WI38 (cell line): ENCODE data around the gene TCAP.
A peak's percentile ranks its signal among the peaks of the same experiment; 100 is the strongest.

Source experiments
- H3K4me3 ChIP-seq: 2 replicates; pipeline ENCODE4 v1.5.1; 2011; ENCODE audit warnings: low read depth, mild to moderate bottlenecking, control low read depth, low read length
- CTCF ChIP-seq: IDR thresholded peaks from 2 replicates; pipeline ENCODE4 v1.5.1; 2012; ENCODE audit warnings: low read depth, mild to moderate bottlenecking, control low read depth, low read length

Gene TCAP

DNA sequence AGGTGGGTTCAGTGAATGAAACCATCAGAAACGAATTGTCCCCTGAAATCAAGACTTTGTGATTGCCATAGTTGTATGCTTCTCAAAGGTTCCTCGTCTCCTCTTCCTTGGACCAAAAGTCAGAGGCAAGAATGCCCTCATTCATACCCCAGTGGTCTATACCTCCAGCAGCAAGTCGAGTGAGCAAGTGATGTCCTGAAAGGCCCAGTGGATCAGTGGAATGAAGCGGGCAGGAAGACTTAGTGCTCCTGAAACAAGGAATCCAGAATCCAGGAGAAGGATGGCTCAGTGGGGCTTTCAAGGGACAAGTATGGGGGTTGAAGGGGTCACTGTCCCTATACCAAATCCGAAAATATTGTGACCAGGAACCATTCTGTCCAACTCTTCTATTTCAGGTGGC, 29.4 kb downstream of the TCAP start:
- H3K4me3 ChIP-seq = no peak overlapping the region
- TF ChIP-seq CTCF = no peak

- no peak overlapping the region for H3K4me3 ChIP-seq
- TF ChIP-seq CTCF = no peak
Measured at GRCh38 chr17:39695089-39695474, 29.9 kb downstream of the TCAP start.

- H3K4me3 ChIP-seq = no peak overlapping the region
- no peak for TF ChIP-seq CTCF
Measured at GRCh38 chr17:39696731-39697130, 31.6 kb downstream of the TCAP start.

DNA sequence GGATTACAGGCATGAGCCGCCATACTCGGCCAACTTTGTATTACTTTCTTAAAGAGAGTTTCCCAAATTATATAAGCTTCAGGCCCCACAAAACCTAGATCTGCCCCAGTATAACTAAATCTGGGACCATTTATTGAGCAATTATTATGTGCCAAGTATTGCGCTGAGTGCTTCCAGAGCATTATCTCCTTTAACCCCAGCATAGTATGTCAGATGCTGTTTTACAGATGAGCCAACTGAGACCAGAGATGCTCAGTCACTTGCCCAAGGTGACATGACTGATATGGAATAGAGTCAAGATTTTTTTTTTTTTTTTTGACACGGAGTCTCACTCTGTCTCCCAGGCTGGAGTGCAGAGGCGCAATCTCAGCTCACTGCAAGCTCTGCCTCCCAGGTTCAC, 32.8 kb downstream of the TCAP start:
- no peak for TF ChIP-seq CTCF
- H3K4me3 ChIP-seq = no peak overlapping the region

- H3K4me3 ChIP-seq = peak overlapping the region; percentile 85
Measured at GRCh38 chr17:39699157-39699817, 34.1 kb downstream of the TCAP start.

GRCh38 chr17:39699818-39700147, 34.6 kb downstream of the TCAP start, which contains the start of gene ERBB2:
TSS of gene ERBB2 (plus strand) at chr17:39700064. CDS start at chr17:39700239, 175 bp downstream.
- TF ChIP-seq CTCF = no peak

DNA sequence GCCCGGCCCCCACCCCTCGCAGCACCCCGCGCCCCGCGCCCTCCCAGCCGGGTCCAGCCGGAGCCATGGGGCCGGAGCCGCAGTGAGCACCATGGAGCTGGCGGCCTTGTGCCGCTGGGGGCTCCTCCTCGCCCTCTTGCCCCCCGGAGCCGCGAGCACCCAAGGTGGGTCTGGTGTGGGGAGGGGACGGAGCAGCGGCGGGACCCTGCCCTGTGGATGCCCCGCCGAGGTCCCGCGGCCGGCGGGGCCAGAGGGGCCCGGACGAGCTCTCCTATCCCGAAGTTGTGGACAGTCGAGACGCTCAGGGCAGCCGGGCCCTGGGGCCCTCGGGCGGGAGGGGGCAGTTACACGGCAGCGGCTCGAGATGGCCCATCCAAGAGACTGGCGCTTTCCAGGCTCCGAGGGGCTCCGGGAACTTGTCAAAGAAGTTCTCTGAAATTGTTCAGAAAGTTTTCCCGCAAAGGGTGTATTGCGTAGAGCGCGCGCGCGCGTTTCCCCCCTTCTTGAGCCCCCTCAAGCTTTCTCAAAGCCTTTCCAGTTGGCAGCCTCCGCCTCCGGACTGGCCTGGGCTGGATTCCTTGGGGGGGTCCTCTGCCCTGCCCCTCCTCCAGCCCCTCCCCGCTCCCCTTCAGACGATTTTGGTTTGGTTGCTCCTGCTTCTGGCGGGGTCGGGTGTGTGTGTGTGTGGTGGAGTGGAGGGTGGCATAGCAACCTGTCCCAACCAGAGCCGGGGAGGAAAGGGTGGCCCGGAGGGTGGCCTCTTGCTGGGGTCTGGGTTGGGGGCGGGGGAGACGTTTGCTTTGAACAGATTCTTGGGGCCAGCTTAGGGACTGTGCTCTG, 35.2 kb downstream of the TCAP start:
- H3K4me3 ChIP-seq = peak overlapping the region; percentile 85
- no peak for TF ChIP-seq CTCF

More at GRCh38 chr17:39699818-39700147, 34.6 kb downstream of the TCAP start, which contains the start of gene ERBB2:
- H3K4me3 ChIP-seq = peak within 1 kb of the TSS; percentile 85
